ENCODE data around the gene PRDX4.

GRCh38 chrX:23662853-23663252 lies 4.4 kb upstream of the PRDX4 start:
- TF ChIP-seq EP300 (IDR thresholded peaks at IDR 0.05; ENCODE audit: borderline replicate concordance) (no peak), REST (IDR thresholded peaks at IDR 0.05; ENCODE audit: low read depth) (no peak), FOXM1 (IDR thresholded peaks at IDR 0.05; ENCODE audit: borderline replicate concordance, low read depth) (no peak)

Data from Ishikawa (cell line).